ENCODE results near the gene ZHX3.

ZHX3 gene

GRCh38 chr20:41290804-41291389, 26.6 kb downstream of the ZHX3 start:
- no peak for DNase-seq

DNA sequence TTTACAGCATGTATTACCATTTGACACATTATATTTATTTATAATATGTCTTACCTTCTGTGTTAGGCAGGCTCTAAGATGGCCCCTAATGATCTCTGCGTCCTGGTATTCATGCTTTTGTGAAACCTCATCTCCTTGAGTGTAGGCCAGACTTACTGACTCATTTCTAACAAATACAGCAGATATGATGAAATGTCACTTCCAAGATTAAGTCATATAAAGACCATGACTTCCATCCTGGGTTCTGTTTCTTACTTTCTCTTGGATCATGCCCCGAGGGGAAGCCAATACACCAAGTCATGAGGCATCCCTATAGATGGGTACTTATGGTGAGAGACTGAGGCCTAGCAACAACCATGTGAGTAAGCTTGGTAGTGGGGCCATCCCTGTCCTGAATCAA, 30.2 kb downstream of the ZHX3 start:
- DNase-seq, result no peak

DNA sequence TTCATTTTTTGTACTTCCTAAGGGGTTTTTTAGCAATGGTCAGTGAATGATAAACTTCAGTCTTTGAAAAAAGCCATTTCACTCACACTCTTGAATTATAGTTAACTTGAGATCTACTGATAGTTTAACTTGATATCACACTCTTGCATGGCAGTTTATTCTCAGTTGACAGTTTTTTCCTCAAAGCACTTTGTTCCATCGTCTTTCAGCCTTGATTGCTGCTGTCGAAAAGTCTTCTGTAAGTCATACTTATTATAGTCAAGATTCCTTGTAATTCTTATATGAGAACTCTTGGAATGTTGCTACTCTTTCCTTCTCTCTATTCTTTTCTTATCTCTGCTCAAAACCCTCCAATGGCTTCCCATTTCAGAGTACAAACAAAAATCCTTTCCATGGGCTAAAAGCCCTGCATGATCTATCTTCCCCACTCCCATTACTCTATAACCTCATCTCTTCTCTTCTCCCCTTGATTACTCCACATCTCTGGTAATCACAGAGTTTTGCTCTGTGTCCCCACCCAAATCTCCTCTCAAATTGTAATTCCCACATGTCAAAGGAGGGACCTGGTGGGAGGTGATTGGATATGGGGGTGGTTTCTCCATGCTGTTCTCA, 31.2 kb downstream of the ZHX3 start:
- no peak for DNase-seq

DNA sequence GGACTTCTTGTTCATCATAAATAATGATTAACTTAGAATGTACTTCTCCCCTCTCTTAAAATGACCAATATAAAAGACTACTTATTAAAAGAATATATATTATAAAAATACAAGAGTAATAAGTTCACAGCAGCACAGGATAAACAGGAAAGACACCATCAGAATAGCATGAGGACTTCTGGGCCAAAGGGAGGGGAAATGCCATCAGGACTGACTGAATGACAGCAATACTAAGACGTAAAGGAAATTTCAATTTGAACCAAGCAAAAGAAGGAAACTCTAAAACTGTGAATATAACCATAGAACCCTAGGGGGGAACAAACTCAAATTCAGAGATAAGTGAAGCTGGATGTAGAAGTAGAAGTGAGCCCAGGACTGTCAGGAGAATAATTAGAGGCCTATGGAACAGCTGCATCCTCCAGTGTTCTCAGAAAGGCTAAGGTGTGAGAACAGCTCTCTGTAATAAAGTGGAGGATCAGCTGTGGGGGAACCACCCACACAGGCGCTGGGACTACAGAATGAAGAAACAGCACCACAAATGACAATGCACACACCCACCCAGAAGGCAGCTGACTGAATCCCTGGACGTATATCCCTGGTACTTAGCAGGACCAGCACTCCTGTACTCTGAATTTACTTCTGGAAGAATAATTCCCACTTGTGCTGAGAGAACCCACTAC, 37.8 kb downstream of the ZHX3 start:
- no peak for DNase-seq

DNA sequence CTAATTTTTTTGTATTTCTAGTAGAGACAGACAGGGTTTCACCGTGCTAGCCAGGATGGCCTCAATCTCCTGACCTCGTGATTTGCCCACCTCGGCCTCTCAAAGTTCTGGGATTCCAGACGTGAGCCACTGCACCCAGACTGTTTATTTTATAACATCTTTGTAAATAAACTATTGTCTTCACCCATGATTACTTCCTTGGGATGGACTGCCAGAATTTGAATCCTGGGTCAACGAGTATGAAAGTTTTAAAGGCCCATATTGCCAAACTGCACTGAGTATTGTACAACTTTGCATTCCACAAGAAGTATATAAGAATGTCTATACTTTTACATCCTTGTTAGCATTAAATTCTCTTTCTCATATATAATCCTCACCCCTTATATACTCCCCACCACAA, 38.6 kb downstream of the ZHX3 start:
- no peak for DNase-seq

- no peak for DNase-seq
Measured at GRCh38 chr20:41277049-41277448, 40.5 kb downstream of the ZHX3 start.

DNA sequence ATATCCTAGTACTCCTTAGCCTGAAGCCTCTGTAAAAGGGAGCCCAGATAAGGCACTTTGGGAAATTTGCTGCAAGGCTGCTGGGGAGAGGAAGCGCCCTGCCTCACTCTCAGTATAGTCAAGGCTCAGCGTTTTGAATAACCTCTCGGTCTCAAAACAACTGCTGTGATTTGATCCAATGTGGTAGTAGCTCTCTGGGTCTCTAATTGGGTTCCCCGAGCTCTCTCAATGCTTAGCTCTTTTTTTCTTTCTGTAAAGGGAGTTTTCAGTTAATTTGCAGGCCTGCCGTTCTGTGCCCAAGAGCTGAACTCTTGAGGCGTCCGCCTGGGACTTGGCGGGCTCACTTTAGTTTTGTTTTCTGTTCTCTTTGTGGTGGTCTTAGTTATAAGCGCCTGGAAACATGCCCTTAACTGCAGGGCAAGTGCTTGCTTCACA, 41.2 kb downstream of the ZHX3 start:
- no peak for DNase-seq

- no peak for DNase-seq
Measured at GRCh38 chr20:41275301-41275731, 42.2 kb downstream of the ZHX3 start.

GRCh38 chr20:41274152-41274551, 43.4 kb downstream of the ZHX3 start:
- DNase-seq, result no peak

DNA sequence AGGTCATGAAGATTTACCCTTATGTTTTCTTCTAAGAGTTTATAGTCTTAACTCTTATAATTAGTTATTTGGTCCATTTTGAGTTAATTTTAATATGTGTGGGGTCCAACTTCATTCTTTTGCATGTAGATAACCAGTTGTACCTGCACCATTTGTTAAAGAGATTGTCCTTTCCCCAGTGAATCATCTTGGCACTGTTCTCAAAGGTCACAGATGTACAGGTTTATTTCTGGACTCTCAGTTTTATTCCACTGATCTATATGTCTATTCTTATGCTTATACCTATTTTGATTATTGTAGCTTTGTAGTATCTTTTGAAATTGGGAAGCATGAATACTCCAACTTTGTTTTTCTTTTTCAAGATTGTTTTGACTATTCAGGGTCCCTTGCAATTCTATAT, 44.1 kb downstream of the ZHX3 start:
- DNase-seq, result no peak

DNA sequence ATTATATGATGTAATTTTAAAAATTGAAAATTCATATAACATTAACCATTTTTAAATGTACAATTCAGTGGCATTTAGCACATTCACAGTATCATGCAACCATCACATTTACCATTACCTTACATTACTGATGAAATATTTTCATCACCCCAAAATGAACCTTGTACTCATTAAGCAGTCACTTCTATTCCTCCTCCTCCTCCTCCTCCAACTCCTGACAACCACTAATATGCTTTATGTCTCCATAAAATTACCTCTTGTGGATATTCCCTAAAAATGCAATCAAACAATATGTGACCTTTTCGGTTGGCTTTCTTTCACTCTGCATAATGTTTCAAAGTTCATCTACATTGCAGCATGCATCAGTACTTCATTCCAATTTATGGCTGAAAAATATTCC, 45.2 kb downstream of the ZHX3 start:
- no peak for DNase-seq

DNA sequence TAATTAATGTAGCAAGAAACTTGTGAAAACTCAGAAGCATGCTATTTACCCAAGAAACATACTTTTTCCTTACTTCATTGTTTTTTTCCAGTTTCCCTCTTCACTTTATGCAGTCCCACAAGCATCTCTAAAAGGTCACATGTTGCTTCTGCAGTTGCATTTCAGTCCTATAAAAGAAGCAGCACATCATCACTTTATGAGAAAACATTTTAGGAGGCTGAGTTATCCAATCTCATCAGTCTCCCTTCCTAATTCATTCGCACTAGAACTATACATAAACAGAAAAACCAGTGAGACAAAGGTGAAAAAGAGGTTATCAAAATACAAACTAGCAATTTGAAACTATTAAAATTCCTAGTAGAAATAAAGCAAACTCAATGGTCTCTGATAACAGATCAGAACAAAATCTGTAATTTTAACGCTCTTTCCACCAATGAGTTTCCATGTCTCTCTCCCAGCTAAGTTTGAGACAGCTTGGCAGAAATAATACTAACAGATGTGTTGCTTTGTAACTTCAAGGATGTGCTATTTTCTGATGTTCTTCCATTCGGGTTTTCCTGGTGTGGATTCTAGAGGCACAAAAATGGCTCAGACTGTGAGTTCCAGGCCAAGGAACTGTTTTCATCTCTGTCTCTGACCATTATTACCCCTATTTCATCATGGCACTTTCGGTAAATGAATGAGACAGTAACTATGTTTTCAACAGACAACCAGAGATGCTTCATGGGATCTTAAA, 48.4 kb downstream of the ZHX3 start:
- no peak for DNase-seq

DNA sequence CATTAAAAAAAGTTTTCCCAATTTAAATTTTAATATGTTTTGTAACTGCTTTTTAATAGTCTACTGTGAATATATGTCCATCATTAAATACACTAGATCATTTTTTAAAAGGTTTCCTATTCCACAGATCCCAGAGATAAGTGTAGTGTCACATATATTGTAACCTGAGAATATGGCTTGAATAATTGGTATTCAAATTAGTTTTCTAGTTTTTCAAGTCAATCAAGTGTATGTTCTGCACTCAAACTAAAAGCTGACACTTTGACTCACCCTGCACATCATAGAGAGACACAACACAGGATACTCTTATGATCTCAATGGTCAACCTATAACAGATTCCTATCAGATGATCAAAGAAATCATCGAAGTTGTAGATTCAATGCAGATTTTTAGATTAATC, 49.1 kb downstream of the ZHX3 start:
- DNase-seq, result no peak

GRCh38 chr20:41265938-41266337, 51.6 kb downstream of the ZHX3 start:
- no peak for DNase-seq

- no peak for DNase-seq
Measured at GRCh38 chr20:41264819-41265218, 52.7 kb downstream of the ZHX3 start.

DNA sequence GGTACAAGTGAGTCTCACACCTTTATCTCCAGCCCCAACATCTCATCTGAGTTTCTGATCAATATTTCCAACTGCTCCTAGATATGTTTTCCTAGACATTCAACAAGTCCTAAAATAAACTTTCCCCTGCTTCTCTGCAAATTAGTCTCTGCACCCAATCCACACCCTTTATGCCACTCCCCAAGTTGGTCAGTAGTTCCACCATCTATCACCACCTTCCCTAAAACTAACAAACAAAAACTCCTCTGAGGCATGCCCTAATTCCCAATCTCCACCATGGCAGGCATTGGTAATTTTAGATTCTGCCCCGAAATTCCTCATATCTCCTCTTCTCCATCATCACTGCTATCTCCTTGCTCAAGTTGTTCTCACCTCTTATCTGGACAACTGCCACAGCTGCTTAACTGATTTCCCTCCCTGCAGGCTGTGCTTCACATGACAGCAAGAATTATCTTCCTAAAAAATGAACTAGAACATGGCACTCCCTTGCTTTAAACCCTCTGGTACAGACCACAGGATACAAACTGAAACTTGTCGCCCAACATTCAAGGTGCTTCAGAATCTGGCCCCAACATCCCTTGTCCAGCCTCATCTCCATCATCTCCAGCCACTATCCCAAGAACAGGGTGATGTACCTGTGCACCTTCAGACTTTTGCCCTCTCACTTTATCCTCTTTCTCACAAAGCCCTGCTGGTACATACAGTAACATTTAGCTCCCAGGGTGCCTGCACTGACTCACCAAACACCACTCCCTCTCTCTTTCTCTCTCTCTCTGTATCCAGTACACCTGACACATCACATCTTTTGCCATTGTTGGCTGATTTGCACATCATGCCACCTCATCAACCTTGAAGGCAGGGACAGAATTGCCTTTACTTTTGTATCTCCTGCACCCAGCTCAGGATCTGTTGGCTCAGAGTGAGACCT, 55.5 kb downstream of the ZHX3 start:
- no peak for DNase-seq

DNA sequence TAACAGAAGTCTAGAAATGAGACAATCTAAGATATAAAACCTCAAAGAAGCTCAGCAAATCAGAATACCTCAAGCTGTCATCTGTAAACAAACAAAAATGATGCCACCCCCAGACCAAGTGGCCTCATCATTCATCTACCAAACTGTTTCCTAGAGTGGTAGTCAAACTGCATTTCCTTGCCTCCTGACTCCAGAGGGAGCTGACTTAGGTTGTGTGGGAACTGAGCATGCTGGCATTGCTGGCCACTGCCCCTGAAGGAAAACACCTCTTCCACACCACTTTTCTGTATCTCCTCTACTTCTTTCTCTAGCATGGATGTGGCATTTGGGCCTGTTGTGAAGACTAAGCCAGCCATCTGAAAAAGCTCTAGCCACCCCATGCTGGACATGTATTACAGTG, 56.3 kb downstream of the ZHX3 start:
- no peak for DNase-seq

DNA sequence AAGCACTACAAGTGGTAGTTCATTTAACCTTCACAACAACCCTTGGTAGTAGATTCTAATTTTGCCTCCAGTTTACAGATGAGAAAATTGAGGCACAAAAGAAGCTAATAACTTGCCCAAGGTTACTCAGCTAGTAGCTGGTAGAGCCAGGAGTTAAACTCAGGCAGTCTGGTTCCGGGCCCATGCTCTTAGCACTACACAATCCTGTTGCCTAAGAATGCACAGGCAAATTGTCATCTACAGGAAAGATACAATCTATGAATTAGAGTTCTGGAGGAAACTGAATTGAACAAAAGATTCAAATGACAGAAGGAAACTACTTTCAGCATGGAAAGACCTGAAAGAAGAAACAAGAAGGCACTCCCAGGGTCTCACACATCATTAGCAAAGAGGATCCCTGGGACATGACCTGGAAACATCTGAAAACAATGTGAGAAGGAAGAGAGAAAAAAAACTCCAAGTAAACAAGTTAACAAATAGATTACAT, 56.8 kb downstream of the ZHX3 start:
- no peak for DNase-seq

GRCh38 chr20:41259309-41259708, 58.2 kb downstream of the ZHX3 start:
- DNase-seq, result no peak

DNA sequence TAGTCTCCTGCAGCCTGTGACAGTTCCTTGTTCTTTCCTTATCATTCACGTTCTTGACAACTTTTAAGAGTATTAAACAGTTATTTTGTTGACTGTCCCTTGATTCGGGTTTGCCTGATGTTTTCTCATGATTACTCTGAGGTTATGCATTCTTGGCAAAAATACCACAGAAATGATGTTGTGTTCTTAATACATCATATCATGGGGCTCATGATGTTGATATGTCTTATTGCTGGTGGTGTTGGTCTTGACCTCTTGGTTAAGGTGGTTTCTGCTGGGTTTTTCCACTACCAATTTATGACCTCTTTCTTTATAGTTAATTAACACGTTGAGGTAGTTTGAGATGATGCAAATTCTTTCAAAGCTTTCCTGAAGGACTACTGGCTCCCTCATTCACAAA, 59.1 kb downstream of the ZHX3 start:
- no peak for DNase-seq

DNA sequence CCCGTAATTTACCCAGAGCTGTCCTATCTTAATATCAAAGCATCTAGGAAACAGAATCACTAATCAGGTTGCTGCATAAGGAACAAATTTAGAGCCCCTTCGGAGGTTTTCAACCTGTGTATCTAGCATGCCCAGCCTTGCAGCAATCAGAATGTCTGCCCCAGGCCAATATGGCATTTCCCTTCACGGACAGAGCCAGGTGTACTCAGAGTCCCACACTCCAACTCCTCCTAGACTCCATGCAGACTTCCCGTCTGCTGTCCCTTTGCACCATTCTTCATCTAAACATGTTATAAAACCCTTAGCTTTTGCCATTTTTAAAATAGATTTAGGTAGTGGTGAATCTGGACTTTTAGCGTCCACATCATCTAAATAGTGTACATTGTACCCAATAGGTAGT, 61.0 kb downstream of the ZHX3 start:
- no peak for DNase-seq

DNA sequence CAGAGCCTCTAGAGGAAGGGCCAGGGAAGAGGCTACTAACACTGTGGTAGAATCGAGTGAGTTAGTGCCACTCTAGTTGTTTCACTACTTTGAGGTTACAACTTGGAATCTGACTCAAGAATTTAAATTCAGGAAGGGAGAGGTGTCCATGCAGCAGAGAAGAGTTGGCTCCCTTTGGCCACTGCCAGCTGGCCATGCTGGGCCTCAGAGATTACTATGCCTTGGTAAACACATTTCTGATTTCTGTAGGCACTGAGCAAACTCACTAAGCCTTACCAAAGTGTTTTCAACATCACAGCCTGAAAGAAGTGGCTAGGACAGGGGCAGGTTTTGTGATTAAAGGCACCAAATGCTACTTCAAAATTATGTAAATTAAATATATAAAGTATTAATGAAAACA, 61.9 kb downstream of the ZHX3 start:
- DNase-seq, result no peak

All from SHP77 (cell line).